CD4-positive, CD25-positive, alpha-beta regulatory T cell (primary cell): ENCODE data around the gene PCSK6. TPM values are rescaled to one million over a fixed set of nuclear protein-coding genes. Genes with fewer than 3 reads are reported as not detected.

Experiments used
- ATAC-seq, 2 donors: fragments of 150-1000 bp; cut with Tn5 transposase; one replicate each; pipeline ENCODE4 v1.10.0; 2021; ENCODE audit warnings: low read depth in 2 of 2, moderate number of reproducible peaks in 2 of 2, moderate library complexity in 1 of 2
- DNase-seq, 3 donors: peaks; one replicate each; pipeline versions ENCODE4 v3.0.0 to v3.0.0-alpha.2; 2012 to 2022; ENCODE audit warnings: mixed read lengths in 1 of 3
- H3K27ac ChIP-seq: one replicate; pipeline ENCODE4 v1.7.0; 2013; ENCODE audit warnings: mild to moderate bottlenecking, low read length; ENCODE audit not compliant: insufficient read depth, poor library complexity, severe bottlenecking
- H3K27me3 ChIP-seq: one replicate; pipeline ENCODE4 v1.7.0; 2013; ENCODE audit warnings: low read length; ENCODE audit not compliant: control insufficient read depth, insufficient read depth
- H3K36me3 ChIP-seq: one replicate; pipeline ENCODE4 v1.7.0; 2013; ENCODE audit warnings: mild to moderate bottlenecking, low read length, moderate library complexity; ENCODE audit not compliant: control insufficient read depth, insufficient read depth
- H3K4me1 ChIP-seq: 2 replicates; pipeline ENCODE4 v1.7.0; 2013; ENCODE audit warnings: mild to moderate bottlenecking, low read length; ENCODE audit not compliant: insufficient read depth, control insufficient read depth, poor library complexity, severe bottlenecking
- H3K4me3 ChIP-seq: one replicate; pipeline ENCODE4 v1.7.0; 2013; ENCODE audit warnings: low read depth, mild to moderate bottlenecking, low read length, moderate library complexity
- H3K9me3 ChIP-seq, 2 experiments: 1 replicate in 1 of 2; 2 replicates in 1 of 2; pipeline ENCODE4 v1.7.0; 2013; ENCODE audit warnings: low read length in 2 of 2, mild to moderate bottlenecking in 1 of 2, moderate library complexity in 1 of 2; ENCODE audit not compliant: control insufficient read depth in 2 of 2
- H3K27ac Mint-ChIP-seq, 3 donors: one replicate each; pipeline ENCODE4 v1.8.0; 2020 to 2022; ENCODE audit warnings: mild to moderate bottlenecking in 3 of 3, mixed read lengths in 3 of 3, moderate library complexity in 2 of 3
- H3K27me3 Mint-ChIP-seq: one replicate; pipeline ENCODE4 v1.8.0; 2022; ENCODE audit warnings: mild to moderate bottlenecking, mixed read lengths
- H3K36me3 Mint-ChIP-seq: one replicate; pipeline ENCODE4 v1.8.0; 2020; ENCODE audit warnings: mixed read lengths
- H3K4me1 Mint-ChIP-seq, 4 donors: one replicate each; pipeline ENCODE4 v1.8.0; 2020 to 2022; ENCODE audit warnings: mixed read lengths in 4 of 4, mild to moderate bottlenecking in 1 of 4
- H3K4me3 Mint-ChIP-seq, 4 donors: one replicate each; pipeline ENCODE4 v1.8.0; 2020 to 2022; ENCODE audit warnings: mild to moderate bottlenecking in 4 of 4, mixed read lengths in 4 of 4, moderate library complexity in 3 of 4
- H3K9me3 Mint-ChIP-seq, 7 donors: one replicate each; pipeline ENCODE4 v1.8.0; 2020 to 2022; ENCODE audit warnings: mixed read lengths in 7 of 7, mild to moderate bottlenecking in 3 of 7, moderate library complexity in 2 of 7
- polyA plus RNA-seq, 4 donors: library from polyadenylated mRNA; unstranded; fragments of 300-500 nt; fragmentation: Illumina TruSeq; gene quantifications; one replicate each; pipeline ENCODE4 v1.2.3, GENCODE V29; 2021
- total RNA-seq: library from RNA; stranded (reverse); gene quantifications from one replicate; pipeline ENCODE4 v1.2.3, GENCODE V29; 2022

PCSK6 gene
- total and polyA plus RNA-seq, 5 donors from 2014 or later, result 0.07 to 1.1 (median 0.22) TPM; not detected in 1

- no peaks in the 10 kb centered on the region for H3K9me3 ChIP-seq
- Mint-ChIP-seq H3K27me3 (peaks cover 7% of the 10 kb centered on the region), H3K36me3 (no peaks in the 10 kb centered on the region), H3K27ac (peak overlapping the region in 1 of 3 donors; percentile 26), H3K4me1 (no peaks in the 10 kb centered on the region), H3K9me3 (no peaks in the 10 kb centered on the region), H3K4me3 (no peak overlapping the region)
- H3K36me3 ChIP-seq, result no peaks in the 10 kb centered on the region
- no peak overlapping the region for H3K27ac ChIP-seq
- no peaks in the 10 kb centered on the region for H3K4me1 ChIP-seq
- no peak overlapping the region for H3K4me3 ChIP-seq
- ATAC-seq, result no peak
- DNase-seq, result no peak
- H3K27me3 ChIP-seq, result no peaks in the 10 kb centered on the region
These were observed 176.3 kb downstream of the PCSK6 start for GRCh38 chr15:101313041-101313761.

DNA sequence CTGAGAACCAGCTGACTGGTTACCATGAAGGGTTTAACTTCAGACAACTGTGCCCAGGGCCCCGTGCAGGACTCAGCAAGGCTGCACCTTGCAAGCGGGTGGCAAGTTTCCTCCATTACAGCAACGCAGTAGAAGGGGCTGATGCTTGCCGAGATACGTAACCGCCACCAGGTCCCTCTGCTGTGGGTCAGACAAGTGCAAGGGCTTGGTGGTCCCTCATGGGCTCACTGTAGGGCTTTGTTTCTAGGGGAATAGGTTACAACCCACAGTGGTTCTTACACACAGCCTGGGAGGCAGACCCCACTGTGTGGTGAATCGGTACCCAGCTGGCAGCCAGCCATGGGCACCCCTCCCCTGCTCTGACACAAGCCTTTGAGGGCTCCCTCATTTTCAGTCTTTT is 179.0 kb downstream of the PCSK6 start:
- Histone ChIP-seq H3K9me3 (no peaks in the 10 kb centered on the region), H3K36me3 (no peaks in the 10 kb centered on the region), H3K4me3 (no peak overlapping the region), H3K27me3 (no peaks in the 10 kb centered on the region), H3K4me1 (no peaks in the 10 kb centered on the region), H3K27ac (no peak overlapping the region)
- H3K9me3 Mint-ChIP-seq, result no peaks in the 10 kb centered on the region
- no peak overlapping the region for H3K27ac Mint-ChIP-seq
- no peaks in the 10 kb centered on the region for H3K36me3 Mint-ChIP-seq
- no peak for ATAC-seq
- H3K4me1 Mint-ChIP-seq, result no peaks in the 10 kb centered on the region
- H3K4me3 Mint-ChIP-seq, result no peak overlapping the region
- H3K27me3 Mint-ChIP-seq, result peaks cover 5% of the 10 kb centered on the region
- no peak for DNase-seq

- DNase-seq (no peak), ATAC-seq (no peak)
- no peaks in the 10 kb centered on the region for H3K9me3 Mint-ChIP-seq
- Histone ChIP-seq H3K4me1 (no peaks in the 10 kb centered on the region), H3K27me3 (no peaks in the 10 kb centered on the region), H3K9me3 (no peaks in the 10 kb centered on the region), H3K36me3 (no peaks in the 10 kb centered on the region), H3K27ac (no peak overlapping the region), H3K4me3 (no peak overlapping the region)
- H3K36me3 Mint-ChIP-seq, result no peaks in the 10 kb centered on the region
- no peaks in the 10 kb centered on the region for H3K4me1 Mint-ChIP-seq
- peaks cover 5% of the 10 kb centered on the region for H3K27me3 Mint-ChIP-seq
- H3K4me3 Mint-ChIP-seq, result no peak overlapping the region
- no peak overlapping the region for H3K27ac Mint-ChIP-seq
These were observed 179.4 kb downstream of the PCSK6 start for GRCh38 chr15:101310161-101310480.

- H3K4me1 Mint-ChIP-seq, result no peaks in the 10 kb centered on the region
- Histone ChIP-seq H3K36me3 (no peaks in the 10 kb centered on the region), H3K27me3 (no peaks in the 10 kb centered on the region), H3K9me3 (no peaks in the 10 kb centered on the region), H3K4me1 (no peaks in the 10 kb centered on the region), H3K27ac (no peak overlapping the region), H3K4me3 (no peak overlapping the region)
- no peaks in the 10 kb centered on the region for H3K9me3 Mint-ChIP-seq
- no peaks in the 10 kb centered on the region for H3K36me3 Mint-ChIP-seq
- no peak overlapping the region for H3K4me3 Mint-ChIP-seq
- peaks cover 5% of the 10 kb centered on the region for H3K27me3 Mint-ChIP-seq
- DNase-seq (no peak), ATAC-seq (peak in 1 of 2 donors; percentile 22)
- no peak overlapping the region for H3K27ac Mint-ChIP-seq
These were observed 179.9 kb downstream of the PCSK6 start for GRCh38 chr15:101309436-101310160.

DNA sequence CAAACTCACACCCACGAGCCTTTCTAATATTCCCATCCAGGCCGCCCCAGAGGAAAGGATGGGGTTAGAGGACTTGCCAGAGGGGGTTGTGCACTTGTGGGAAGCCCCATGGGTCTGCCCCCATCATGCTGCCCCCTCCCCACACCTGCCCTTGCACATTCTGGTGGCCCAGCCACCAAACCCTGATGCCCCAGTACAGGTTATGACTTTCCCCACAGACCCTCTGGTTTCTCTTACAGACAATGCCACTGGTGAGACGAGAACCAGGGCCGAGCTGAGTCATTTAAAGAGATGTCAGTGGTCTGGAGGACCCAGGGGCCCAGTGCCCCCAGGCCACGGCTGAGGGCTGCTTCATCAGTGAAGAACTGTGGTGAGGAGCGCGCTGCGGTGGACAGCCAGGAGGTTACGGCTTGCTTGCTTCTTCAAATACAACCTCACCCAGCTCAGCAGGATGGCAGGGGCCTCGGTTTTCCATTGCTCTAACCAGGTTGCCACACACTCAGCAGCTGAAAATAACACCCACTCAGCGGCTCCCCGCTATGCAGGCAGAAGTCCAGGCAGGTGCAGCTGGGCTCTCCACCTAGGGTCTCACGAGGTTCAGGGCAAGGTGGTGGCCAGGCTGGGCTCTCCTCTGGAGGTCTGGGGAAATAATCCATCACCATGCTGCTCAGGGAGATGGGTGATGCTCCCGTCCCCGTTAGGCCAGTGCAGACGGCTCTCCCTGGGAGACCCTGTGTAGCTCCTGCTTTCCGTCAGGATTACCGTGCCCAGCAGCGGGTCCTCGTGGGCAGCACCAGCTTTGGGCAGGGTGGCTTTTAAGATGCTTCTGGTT is 180.7 kb downstream of the PCSK6 start:
- H3K27ac Mint-ChIP-seq, result no peak overlapping the region
- no peaks in the 10 kb centered on the region for H3K27me3 ChIP-seq
- no peaks in the 10 kb centered on the region for H3K36me3 Mint-ChIP-seq
- DNase-seq, result no peak
- H3K4me3 ChIP-seq, result no peak overlapping the region
- no peak overlapping the region for H3K27ac ChIP-seq
- H3K4me3 Mint-ChIP-seq, result no peak overlapping the region
- peaks cover 5% of the 10 kb centered on the region for H3K27me3 Mint-ChIP-seq
- H3K4me1 Mint-ChIP-seq, result no peaks in the 10 kb centered on the region
- no peak for ATAC-seq
- H3K9me3 Mint-ChIP-seq, result no peaks in the 10 kb centered on the region
- no peaks in the 10 kb centered on the region for H3K9me3 ChIP-seq
- no peaks in the 10 kb centered on the region for H3K36me3 ChIP-seq
- no peaks in the 10 kb centered on the region for H3K4me1 ChIP-seq

DNA sequence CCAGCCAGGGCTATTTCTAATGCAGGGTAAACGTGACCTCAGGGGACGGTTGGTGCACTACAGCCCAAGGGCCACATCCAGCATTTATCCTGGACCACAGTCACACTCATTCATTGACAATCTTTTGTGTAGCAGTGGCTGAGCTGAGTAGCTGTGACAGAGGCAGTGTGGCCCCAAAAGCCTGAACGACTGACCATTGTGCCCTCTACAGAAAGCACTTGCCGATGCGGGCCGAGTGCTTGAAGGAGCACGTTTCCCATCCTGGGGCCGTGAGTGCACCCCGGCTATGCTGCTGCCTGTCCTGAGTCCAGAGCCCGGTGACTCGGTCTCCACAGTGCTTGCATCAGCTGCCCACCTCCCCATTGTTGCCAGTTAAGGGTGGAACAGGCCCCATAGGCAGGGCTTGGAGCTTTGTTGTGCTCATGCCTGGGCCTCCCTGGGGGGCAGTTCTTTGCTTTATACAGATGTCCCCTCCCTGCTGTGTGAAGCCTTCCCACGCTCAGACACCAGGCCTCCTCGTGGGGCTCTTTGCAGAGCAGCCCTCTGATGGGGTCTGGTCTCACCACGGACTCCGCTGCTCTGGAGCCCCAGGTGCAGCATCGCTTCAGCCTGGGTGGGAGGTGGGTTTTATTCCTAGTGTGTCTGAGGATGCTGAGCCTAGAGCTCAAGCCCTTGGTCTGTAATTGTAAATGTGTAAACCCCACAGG is 181.5 kb downstream of the PCSK6 start:
- Histone ChIP-seq H3K36me3 (no peaks in the 10 kb centered on the region), H3K27me3 (no peaks in the 10 kb centered on the region), H3K9me3 (no peaks in the 10 kb centered on the region), H3K4me3 (no peak overlapping the region), H3K4me1 (no peaks in the 10 kb centered on the region), H3K27ac (no peak overlapping the region)
- Mint-ChIP-seq H3K27me3 (peaks cover 5% of the 10 kb centered on the region), H3K4me1 (no peaks in the 10 kb centered on the region), H3K36me3 (no peaks in the 10 kb centered on the region), H3K4me3 (no peak overlapping the region), H3K27ac (no peak overlapping the region), H3K9me3 (no peaks in the 10 kb centered on the region)
- DNase-seq (no peak), ATAC-seq (no peak)

DNA sequence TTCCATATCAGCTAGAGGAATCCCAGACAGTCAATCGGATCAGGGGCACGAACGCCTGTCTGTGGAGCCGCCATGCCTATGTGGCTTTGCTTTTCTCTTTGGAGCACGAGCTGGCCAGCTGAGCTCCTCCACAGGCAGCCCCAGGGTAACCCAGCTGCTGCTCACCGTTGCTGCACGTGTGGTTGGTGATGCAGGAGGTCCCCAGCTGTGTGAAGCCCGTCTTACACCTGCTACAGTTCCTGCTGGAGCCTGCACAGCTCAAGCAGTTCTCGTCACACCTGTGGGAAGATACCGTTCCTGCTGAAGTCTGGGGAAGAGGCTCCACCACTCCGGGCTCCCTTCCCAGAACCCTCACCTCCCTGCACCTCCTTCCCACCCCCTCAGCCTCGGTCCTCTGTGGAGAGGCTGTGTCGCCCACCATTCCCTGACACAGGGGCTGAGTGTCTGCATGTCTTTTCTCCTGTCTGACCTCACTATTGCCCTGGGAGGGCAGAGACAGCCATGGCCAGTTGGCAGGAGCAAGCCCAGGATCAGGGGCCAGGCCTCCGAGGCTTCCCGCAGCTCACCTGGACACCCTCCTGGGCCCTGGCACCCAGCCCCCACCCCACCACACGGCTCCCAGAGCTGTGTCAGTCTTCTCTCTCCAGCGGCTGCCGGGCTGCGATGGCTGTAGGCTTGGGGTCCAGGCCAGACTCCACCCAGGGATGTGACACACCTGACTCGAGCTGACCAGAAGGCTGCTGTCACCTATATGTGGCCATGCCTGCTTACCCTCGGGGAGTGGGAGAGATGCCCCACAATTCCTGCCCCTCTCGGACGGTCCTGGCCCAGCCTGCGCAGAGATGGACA is 182.2 kb downstream of the PCSK6 start:
- Histone ChIP-seq H3K4me1 (no peaks in the 10 kb centered on the region), H3K9me3 (no peaks in the 10 kb centered on the region), H3K27ac (no peak overlapping the region), H3K36me3 (no peaks in the 10 kb centered on the region), H3K27me3 (no peaks in the 10 kb centered on the region), H3K4me3 (no peak overlapping the region)
- no peak overlapping the region for H3K27ac Mint-ChIP-seq
- no peak overlapping the region for H3K4me3 Mint-ChIP-seq
- no peak for ATAC-seq
- no peaks in the 10 kb centered on the region for H3K9me3 Mint-ChIP-seq
- DNase-seq, result no peak
- H3K4me1 Mint-ChIP-seq, result no peaks in the 10 kb centered on the region
- H3K36me3 Mint-ChIP-seq, result no peaks in the 10 kb centered on the region
- peaks cover 5% of the 10 kb centered on the region for H3K27me3 Mint-ChIP-seq
